Prostate gland (tissue), 2 donors: ENCODE results near the gene FBXO42. TPM values are rescaled to one million over a fixed set of nuclear protein-coding genes. Genes with fewer than 3 reads are reported as not detected.

Source experiments
- DNase-seq: peaks from one replicate; pipeline ENCODE4 v3.0.0-alpha.2; 2019; ENCODE audit warnings: low spot score
- H3K27ac ChIP-seq, 2 donors: fragments of 200-600 bp; sonication (generic); 2 replicates each; pipeline ENCODE4 v1.5.1; 2017 to 2019
- H3K27me3 ChIP-seq: fragments of 200-600 bp; sonication (generic); replicated peaks from 2 replicates; pipeline ENCODE4 v1.5.1; 2019; ENCODE audit not compliant: insufficient read depth
- H3K36me3 ChIP-seq, 2 donors: fragments of 200-600 bp; sonication (generic); 1 replicate in 1 of 2; 2 replicates in 1 of 2; pipeline versions ENCODE4 v1.5.1 to v1.8.1; 2017 to 2019
- H3K4me1 ChIP-seq: fragments of 200-600 bp; sonication (generic); replicated peaks from 2 replicates; pipeline ENCODE4 v1.5.1; 2019
- H3K4me3 ChIP-seq, 2 donors: fragments of 200-600 bp; sonication (generic); 2 replicates each; pipeline ENCODE4 v1.5.1; 2017 to 2019
- H3K9me3 ChIP-seq: fragments of 200-600 bp; sonication (generic); 2 replicates; pipeline ENCODE4 v1.5.1; 2017
- POLR2A ChIP-seq: fragments of 450-650 bp; IDR thresholded peaks from one replicate; pipeline ENCODE4 v1.6.1; 2016; ENCODE audit warnings: antibody characterized with exemption, mild to moderate bottlenecking
- POLR2AphosphoS5 ChIP-seq: sonication (generic); formaldehyde crosslinking; IDR thresholded peaks from one replicate; pipeline ENCODE4 v1.6.1; 2017; ENCODE audit warnings: antibody characterized with exemption
- WGBS: methylation state at CpG from one replicate; pipeline ENCODE4 v1.1.5; 2018; 5-methylcytosine and 5-hydroxymethylcytosine counted together
- intact Hi-C: fragments of 100-400 bp; cut with DNase I; formaldehyde crosslinking; loops from one replicate; pipeline ENCODE4 v1.14.2; 2022
- total RNA-seq, 2 donors: library from RNA; depleted of rRNA; stranded (reverse); fragments of >200 nt; gene quantifications; one replicate each; pipeline ENCODE4 v1.1.0, GENCODE V29; 2016
- TF ChIP-seq, protein P1 (sequence below), 4 experiments: fragments of 200-600 bp in 2 of 4; fragments of 450-650 bp in 2 of 4; sonication (generic) in 2 of 4; IDR thresholded peaks; 1 replicate in 3 of 4; 2 replicates in 1 of 4; pipeline ENCODE4 v1.5.1; 2016 to 2019; ENCODE audit warnings: antibody characterized with exemption in 4 of 4, mild to moderate bottlenecking in 2 of 4, moderate library complexity in 2 of 4

Gene FBXO42
- total RNA-seq, 2 donors from 2014 or later, result 26.6 to 52.6 TPM

GRCh38 chr1:16212251-16212961, 139.9 kb downstream of the FBXO42 start, which contains the start of gene ARHGEF19:
ARHGEF19 (minus strand) TSS chr1:16212652; CDS start chr1:16209054, 3,598 bp downstream.
- no peaks in the 10 kb centered on the region for H3K27me3 ChIP-seq
- TF ChIP-seq POLR2AphosphoS5 (peak; percentile 80), POLR2A (peak; percentile 61)
- TF ChIP-seq, protein P1, sequence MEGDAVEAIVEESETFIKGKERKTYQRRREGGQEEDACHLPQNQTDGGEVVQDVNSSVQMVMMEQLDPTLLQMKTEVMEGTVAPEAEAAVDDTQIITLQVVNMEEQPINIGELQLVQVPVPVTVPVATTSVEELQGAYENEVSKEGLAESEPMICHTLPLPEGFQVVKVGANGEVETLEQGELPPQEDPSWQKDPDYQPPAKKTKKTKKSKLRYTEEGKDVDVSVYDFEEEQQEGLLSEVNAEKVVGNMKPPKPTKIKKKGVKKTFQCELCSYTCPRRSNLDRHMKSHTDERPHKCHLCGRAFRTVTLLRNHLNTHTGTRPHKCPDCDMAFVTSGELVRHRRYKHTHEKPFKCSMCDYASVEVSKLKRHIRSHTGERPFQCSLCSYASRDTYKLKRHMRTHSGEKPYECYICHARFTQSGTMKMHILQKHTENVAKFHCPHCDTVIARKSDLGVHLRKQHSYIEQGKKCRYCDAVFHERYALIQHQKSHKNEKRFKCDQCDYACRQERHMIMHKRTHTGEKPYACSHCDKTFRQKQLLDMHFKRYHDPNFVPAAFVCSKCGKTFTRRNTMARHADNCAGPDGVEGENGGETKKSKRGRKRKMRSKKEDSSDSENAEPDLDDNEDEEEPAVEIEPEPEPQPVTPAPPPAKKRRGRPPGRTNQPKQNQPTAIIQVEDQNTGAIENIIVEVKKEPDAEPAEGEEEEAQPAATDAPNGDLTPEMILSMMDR (IDR thresholded peaks at IDR 0.05), result no peak
- peak within 1 kb of the TSS in 1 of 2 donors; percentile 47 for H3K27ac ChIP-seq
- no peaks in the 10 kb centered on the region for H3K36me3 ChIP-seq
- H3K4me1 ChIP-seq, result no peaks in the 10 kb centered on the region
- 24% methylated on average over 14 of the region's 14 CpGs for WGBS
- peak within 1 kb of the TSS; percentile 14 to 19 for H3K4me3 ChIP-seq
- H3K9me3 ChIP-seq, result no peaks in the 10 kb centered on the region
- peak; percentile 80 for DNase-seq
- intact Hi-C loops, result no loop called here

- no peak for DNase-seq
- Histone ChIP-seq H3K4me1 (no peaks in the 10 kb centered on the region), H3K9me3 (no peaks in the 10 kb centered on the region), H3K27ac (peak overlapping the region in 1 of 2 donors; percentile 47), H3K4me3 (peak overlapping the region; percentile 14 to 19), H3K36me3 (no peaks in the 10 kb centered on the region), H3K27me3 (no peaks in the 10 kb centered on the region)
- WGBS, result 59% methylated on average over 6 of the region's 6 CpGs
- intact Hi-C loops, result no loop called here
- TF ChIP-seq POLR2AphosphoS5 (no peak), POLR2A (no peak)
- TF ChIP-seq, protein P1 (IDR thresholded peaks at IDR 0.05), result no peak
Observed at GRCh38 chr1:16211824-16212223, 140.5 kb downstream of the FBXO42 start.

GRCh38 chr1:16210581-16210980, 141.7 kb downstream of the FBXO42 start:
- TF ChIP-seq, protein P1 (IDR thresholded peaks at IDR 0.05), result no peak
- TF ChIP-seq POLR2A (no peak), POLR2AphosphoS5 (no peak)
- H3K9me3 ChIP-seq, result no peaks in the 10 kb centered on the region
- H3K36me3 ChIP-seq, result no peaks in the 10 kb centered on the region
- H3K4me1 ChIP-seq, result no peaks in the 10 kb centered on the region
- DNase-seq, result no peak
- no peaks in the 10 kb centered on the region for H3K27me3 ChIP-seq
- 56% methylated on average over 4 of the region's 4 CpGs for WGBS
- intact Hi-C loops, result no loop called here
- no peak overlapping the region for H3K4me3 ChIP-seq
- peak overlapping the region in 1 of 2 donors; percentile 39 for H3K27ac ChIP-seq

DNA sequence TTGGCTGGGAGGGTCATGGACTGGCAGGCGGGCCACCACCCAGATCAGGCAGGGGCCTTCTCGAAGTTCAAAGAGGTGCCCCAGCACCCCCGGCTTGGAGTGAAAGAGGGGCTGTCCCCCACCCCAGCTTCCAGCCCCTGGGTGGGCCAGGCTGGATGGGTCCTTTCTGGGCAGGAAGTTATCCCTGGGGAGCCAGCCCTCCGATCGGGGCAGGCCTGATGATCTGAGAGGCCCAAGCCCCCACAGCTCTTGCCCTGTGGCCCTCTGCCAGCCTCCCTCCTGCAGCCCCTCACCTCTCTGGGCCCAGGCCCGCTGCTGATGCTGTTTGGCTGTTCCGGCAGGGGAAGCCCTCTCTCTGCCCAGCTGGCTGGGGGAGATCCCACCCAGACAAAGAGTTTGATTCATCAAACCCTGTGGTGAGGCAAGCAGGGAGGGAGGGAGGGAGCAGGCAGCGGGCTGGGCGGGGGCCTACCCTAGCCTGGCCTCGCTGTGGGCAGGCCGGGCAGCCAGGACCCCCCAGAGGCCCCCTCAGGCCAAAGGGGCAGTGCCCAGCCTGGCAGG, 142.4 kb downstream of the FBXO42 start:
- no peak for DNase-seq
- H3K4me1 ChIP-seq, result no peaks in the 10 kb centered on the region

More for the DNA sequence above, 142.4 kb downstream of the FBXO42 start:
- Histone ChIP-seq H3K27ac (peak overlapping the region in 1 of 2 donors; percentile 39), H3K36me3 (no peaks in the 10 kb centered on the region), H3K27me3 (no peaks in the 10 kb centered on the region), H3K9me3 (no peaks in the 10 kb centered on the region), H3K4me3 (no peak overlapping the region)
- TF ChIP-seq POLR2A (no peak), POLR2AphosphoS5 (no peak)
- TF ChIP-seq, protein P1 (IDR thresholded peaks at IDR 0.05), result no peak
- 57% methylated on average over 9 of the region's 11 CpGs for WGBS
- intact Hi-C loops, result loop anchor here (5.0 kb wide), 2 partner anchors 32 to 142 kb away; partner anchors contain the start of gene FBXO42
